ENCODE measurements around the gene PRR35.

The PRR35 gene

DNA sequence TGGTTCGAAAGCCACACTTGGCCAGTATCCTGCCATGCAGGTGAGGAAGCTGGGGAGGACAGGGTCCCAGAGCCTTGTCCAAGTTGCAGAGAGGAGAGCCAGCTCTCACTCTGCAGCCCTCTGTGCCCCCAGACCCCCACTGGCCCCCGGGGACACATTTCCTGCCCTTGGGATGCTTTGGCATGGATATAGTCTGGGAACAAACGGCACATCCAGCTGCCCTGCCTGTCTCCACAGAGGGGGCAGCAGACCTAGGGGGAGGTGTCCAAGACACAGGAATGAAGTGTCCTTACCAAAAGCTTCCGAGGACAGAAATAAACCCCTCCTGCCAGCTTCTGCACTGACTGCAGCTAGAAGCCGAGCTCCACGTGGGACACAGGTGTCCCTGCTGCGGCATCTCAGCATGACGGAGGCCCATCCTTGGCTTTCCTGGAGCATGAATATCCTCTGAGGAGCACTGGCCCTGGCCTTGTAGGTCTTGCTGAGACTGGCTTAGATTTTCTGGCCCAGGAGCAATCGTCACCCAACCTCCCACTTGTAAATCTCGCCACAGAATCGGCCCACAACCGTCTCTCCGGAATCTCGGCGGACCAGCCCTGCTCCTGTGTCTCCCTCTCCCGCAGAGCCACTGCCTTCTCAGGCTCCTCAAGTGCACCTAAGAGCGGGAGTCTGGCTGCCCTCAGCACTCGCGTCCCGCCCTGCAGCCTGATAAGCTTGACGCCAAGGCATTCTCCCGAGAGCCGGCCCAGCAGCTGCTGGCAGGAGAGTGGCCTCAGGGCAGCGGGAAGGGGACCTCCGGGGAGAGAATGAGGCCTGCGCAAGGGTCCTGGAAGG lies 33.8 kb upstream of the PRR35 start:
- peak overlapping the region; percentile 71; the same call in 1 of the 2 replicates for H2AFZ ChIP-seq (ENCODE audit: low read depth)
- peaks cover 11% of the 10 kb centered on the region for H4K20me1 ChIP-seq (ENCODE audit: insufficient read depth)
- H3K4me2 ChIP-seq, result peak overlapping the region; percentile 100
- H3K9ac ChIP-seq, result peak overlapping the region; percentile 90
- TF ChIP-seq, protein P1, sequence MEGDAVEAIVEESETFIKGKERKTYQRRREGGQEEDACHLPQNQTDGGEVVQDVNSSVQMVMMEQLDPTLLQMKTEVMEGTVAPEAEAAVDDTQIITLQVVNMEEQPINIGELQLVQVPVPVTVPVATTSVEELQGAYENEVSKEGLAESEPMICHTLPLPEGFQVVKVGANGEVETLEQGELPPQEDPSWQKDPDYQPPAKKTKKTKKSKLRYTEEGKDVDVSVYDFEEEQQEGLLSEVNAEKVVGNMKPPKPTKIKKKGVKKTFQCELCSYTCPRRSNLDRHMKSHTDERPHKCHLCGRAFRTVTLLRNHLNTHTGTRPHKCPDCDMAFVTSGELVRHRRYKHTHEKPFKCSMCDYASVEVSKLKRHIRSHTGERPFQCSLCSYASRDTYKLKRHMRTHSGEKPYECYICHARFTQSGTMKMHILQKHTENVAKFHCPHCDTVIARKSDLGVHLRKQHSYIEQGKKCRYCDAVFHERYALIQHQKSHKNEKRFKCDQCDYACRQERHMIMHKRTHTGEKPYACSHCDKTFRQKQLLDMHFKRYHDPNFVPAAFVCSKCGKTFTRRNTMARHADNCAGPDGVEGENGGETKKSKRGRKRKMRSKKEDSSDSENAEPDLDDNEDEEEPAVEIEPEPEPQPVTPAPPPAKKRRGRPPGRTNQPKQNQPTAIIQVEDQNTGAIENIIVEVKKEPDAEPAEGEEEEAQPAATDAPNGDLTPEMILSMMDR (conservative IDR thresholded peaks at IDR 0.05; ENCODE audit: low read depth, low read length), result no peak
- no peaks in the 10 kb centered on the region for H3K27me3 ChIP-seq (ENCODE audit: insufficient read depth, low read depth)
- no peaks in the 10 kb centered on the region for H3K36me3 ChIP-seq (ENCODE audit: insufficient read depth)
- H3K4me3 ChIP-seq (IDR thresholded peaks at IDR 0.05; ENCODE audit: insufficient read depth, low read depth, low read length), result no peak overlapping the region
- H3K4me1 ChIP-seq (ENCODE audit: low read depth, poor library complexity, severe bottlenecking), result peaks cover 32% of the 10 kb centered on the region
- peaks cover 50% of the 10 kb centered on the region for H3K79me2 ChIP-seq (ENCODE audit: insufficient read depth, low read depth)
- H3K27ac ChIP-seq, result peak overlapping the region; percentile 88

DNA sequence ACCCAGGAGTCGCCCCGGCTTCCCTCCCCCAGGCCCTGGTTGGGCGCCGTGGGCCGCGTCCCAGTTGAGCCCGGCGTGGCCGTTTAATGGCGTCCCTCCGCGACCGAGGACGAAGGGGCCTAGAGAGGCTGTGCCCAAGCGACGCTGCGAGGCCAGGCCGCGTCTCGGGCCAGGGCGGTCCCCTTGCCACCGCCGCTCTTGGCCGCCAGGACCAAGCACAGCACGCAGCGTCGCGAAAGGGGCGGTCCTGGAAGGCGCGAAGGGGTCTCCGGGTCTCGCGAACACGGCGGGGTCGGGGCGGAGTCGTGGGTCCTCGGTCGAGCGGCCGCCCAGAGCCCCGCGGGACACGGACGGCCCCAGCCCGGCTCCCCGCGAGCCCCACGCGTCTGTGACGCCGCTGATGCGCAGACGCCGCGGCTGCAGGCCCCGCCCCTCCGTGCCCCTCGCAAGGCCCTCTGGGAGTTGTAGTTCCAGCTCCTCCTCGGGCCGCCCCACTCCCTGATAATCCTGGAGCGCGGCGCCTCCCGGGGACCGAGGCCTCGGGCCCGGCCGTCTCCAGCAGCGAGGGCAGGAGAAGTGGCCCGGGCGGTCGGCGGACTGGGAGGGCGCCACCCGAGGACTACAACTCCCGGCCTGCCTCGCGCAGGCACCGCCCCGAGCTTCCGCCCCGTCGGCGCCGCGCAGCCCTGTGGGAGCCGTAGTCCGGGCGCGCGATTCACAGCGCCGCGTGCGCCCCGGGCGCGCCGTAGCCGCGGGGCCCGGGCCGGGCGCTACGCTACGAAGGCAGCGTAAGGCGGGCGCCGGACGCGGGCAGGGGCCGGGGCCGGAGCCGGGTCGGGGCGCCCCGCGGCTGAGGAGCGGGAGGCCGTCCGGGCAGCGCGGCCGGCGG lies 32.9 kb upstream of the PRR35 start, which contains the start of gene CAPN15:
Gene CAPN15, plus strand, starts transcription at position 698 of the 889 bp plus-strand sequence. CDS start 19,127 bp downstream, outside the sequence.
- Histone ChIP-seq H3K4me2 (peak within 1 kb of the TSS; percentile 100), H3K27me3 (ENCODE audit: insufficient read depth, low read depth) (no peaks in the 10 kb centered on the region), H3K36me3 (ENCODE audit: insufficient read depth) (no peaks in the 10 kb centered on the region), H3K4me3 (IDR thresholded peaks at IDR 0.05; ENCODE audit: insufficient read depth, low read depth, low read length) (no peak within 1 kb of the TSS), H4K20me1 (ENCODE audit: insufficient read depth) (peaks cover 11% of the 10 kb centered on the region), H3K4me1 (ENCODE audit: low read depth, poor library complexity, severe bottlenecking) (peaks cover 40% of the 10 kb centered on the region), H3K9ac (peak within 1 kb of the TSS; percentile 90), H2AFZ (ENCODE audit: low read depth) (peak within 1 kb of the TSS; percentile 71), H3K27ac (peak within 1 kb of the TSS; percentile 88), H3K79me2 (ENCODE audit: insufficient read depth, low read depth) (peaks cover 58% of the 10 kb centered on the region)
- TF ChIP-seq, protein P1 (conservative IDR thresholded peaks at IDR 0.05; ENCODE audit: low read depth, low read length), result no peak

DNA sequence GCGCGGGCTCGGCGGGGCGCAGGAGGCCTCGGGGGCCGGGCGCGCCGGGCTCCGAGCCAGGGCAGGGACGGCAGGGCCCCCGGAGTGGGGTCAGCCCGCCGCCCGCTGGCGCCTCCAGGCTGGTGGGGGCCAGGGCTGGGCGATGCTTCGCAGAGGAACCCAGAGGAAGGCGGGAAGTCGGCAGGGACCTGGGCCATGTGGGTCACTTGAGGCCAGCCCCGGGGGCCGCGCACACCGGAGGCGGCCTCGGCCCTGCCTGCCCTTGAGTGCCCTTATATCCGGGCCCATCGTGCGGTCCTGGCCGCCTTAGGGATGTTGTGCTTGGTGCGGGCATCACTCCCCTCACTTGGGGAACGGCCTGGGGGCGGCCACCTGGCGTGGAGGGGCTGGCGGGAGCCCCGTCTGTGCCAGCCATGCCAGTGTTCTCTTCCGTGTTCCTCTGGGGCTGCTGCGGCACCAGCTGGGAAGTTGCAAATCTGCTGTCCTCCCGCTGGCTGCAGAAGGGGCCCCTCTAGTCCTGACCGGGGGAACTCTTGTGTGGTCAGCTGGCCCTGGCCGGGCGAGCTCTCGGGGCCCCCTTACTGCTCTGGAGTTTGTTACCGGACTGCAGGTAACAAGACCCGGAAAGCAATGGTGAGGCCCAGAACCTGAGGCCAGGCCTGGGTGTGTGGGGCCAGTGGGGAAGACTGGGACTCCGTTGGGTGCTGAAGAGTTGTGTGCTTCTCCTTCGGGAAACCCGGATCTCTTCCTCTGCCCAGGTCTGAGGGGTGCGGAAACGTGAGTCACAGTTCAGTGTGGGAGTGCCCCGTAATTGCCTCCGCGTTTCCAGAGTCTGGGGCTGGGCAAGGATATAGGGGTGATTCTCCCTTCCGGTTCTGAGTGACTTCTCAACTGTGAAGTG lies 31.8 kb upstream of the PRR35 start:
- peak overlapping the region; percentile 52 for H3K27ac ChIP-seq
- H4K20me1 ChIP-seq (ENCODE audit: insufficient read depth), result peaks cover 11% of the 10 kb centered on the region
- peak overlapping the region; percentile 88 for H3K9ac ChIP-seq
- H3K79me2 ChIP-seq (ENCODE audit: insufficient read depth, low read depth), result peaks cover 69% of the 10 kb centered on the region
- H3K4me1 ChIP-seq (ENCODE audit: low read depth, poor library complexity, severe bottlenecking), result peaks cover 42% of the 10 kb centered on the region
- no peaks in the 10 kb centered on the region for H3K27me3 ChIP-seq (ENCODE audit: insufficient read depth, low read depth)
- H3K4me3 ChIP-seq (IDR thresholded peaks at IDR 0.05; ENCODE audit: insufficient read depth, low read depth, low read length), result no peak overlapping the region
- H2AFZ ChIP-seq (ENCODE audit: low read depth), result no peak overlapping the region; the same call in 1 of the 2 replicates
- H3K36me3 ChIP-seq (ENCODE audit: insufficient read depth), result no peaks in the 10 kb centered on the region
- H3K4me2 ChIP-seq, result peak overlapping the region; percentile 93
- TF ChIP-seq, protein P1 (conservative IDR thresholded peaks at IDR 0.05; ENCODE audit: low read depth, low read length), result no peak
